GM19395 (cell line): ENCODE results near the gene SMIM13.

Experiments used
- ATAC-seq: cut with Tn5 transposase; IDR thresholded peaks from one replicate; pipeline ENCODE4 v1.9.1; 2021; ENCODE audit warnings: mild to moderate bottlenecking, moderate library complexity; ENCODE audit not compliant: unreplicated experiment

Gene SMIM13

GRCh38 chr6:11093626-11094410 is at the start of gene SMIM13:
TSS of gene SMIM13 (plus strand) at chr6:11093834. CDS start at chr6:11094314, 480 bp downstream.
- ATAC-seq: peak; percentile 90

- no peak for ATAC-seq
These were observed 49.5 kb upstream of the SMIM13 start, which contains the start of gene ELOVL2 for GRCh38 chr6:11043961-11044711. TSS of gene ELOVL2 (minus strand) at chr6:11044305. CDS start at chr6:11044230, 75 bp downstream.

- no peak for ATAC-seq
These were observed 48.9 kb upstream of the SMIM13 start for GRCh38 chr6:11044712-11045167.

- no peak for ATAC-seq
These were observed 42.9 kb upstream of the SMIM13 start for GRCh38 chr6:11050731-11051130.

GRCh38 chr6:11053307-11053706 is 40.3 kb upstream of the SMIM13 start:
- ATAC-seq: no peak

GRCh38 chr6:11054722-11055121 is 38.9 kb upstream of the SMIM13 start:
- no peak for ATAC-seq

GRCh38 chr6:11055127-11055627 is 38.5 kb upstream of the SMIM13 start:
- no peak for ATAC-seq

GRCh38 chr6:11056871-11057270 is 36.8 kb upstream of the SMIM13 start:
- ATAC-seq: no peak

GRCh38 chr6:11058406-11058805 is 35.2 kb upstream of the SMIM13 start:
- no peak for ATAC-seq

GRCh38 chr6:11062083-11062482 is 31.6 kb upstream of the SMIM13 start:
- ATAC-seq: no peak

- no peak for ATAC-seq
These were observed 30.9 kb upstream of the SMIM13 start for GRCh38 chr6:11062715-11063114.

GRCh38 chr6:11064836-11065235 is 28.8 kb upstream of the SMIM13 start:
- ATAC-seq: no peak

GRCh38 chr6:11065436-11066202 is 28.0 kb upstream of the SMIM13 start:
- no peak for ATAC-seq

- no peak for ATAC-seq
These were observed 26.9 kb upstream of the SMIM13 start for GRCh38 chr6:11066505-11067347.

GRCh38 chr6:11067348-11067747 is 26.3 kb upstream of the SMIM13 start:
- no peak for ATAC-seq

GRCh38 chr6:11069760-11070159 is 23.9 kb upstream of the SMIM13 start:
- no peak for ATAC-seq

- no peak for ATAC-seq
These were observed 21.5 kb upstream of the SMIM13 start for GRCh38 chr6:11072101-11072500.

- ATAC-seq: no peak
These were observed 17.1 kb upstream of the SMIM13 start for GRCh38 chr6:11076540-11076939.

- ATAC-seq: no peak
These were observed 15.4 kb upstream of the SMIM13 start for GRCh38 chr6:11078266-11078665.

GRCh38 chr6:11080296-11080695 is 13.3 kb upstream of the SMIM13 start:
- ATAC-seq: no peak
